Measurements from ENCODE around the gene PTPRD.

Gene PTPRD

GRCh38 chr9:8278048-8278447 lies 2334.8 kb downstream of the PTPRD start:
- no peak for DNase-seq (ENCODE audit: low spot score)
- TF ChIP-seq CTCF (IDR thresholded peaks at IDR 0.05; ENCODE audit: extremely low read depth, missing control alignments): no peak

- TF ChIP-seq CTCF (IDR thresholded peaks at IDR 0.05; ENCODE audit: extremely low read depth, missing control alignments): no peak
- no peak for DNase-seq (ENCODE audit: low spot score)
Measured at GRCh38 chr9:8270235-8270634, 2342.6 kb downstream of the PTPRD start.

GRCh38 chr9:8268881-8269280 lies 2343.9 kb downstream of the PTPRD start:
- no peak for TF ChIP-seq CTCF (IDR thresholded peaks at IDR 0.05; ENCODE audit: extremely low read depth, missing control alignments)
- DNase-seq (ENCODE audit: low spot score): no peak

- DNase-seq (ENCODE audit: low spot score): no peak
- TF ChIP-seq CTCF (IDR thresholded peaks at IDR 0.05; ENCODE audit: extremely low read depth, missing control alignments): no peak
Measured at GRCh38 chr9:8268216-8268878, 2344.5 kb downstream of the PTPRD start.

GRCh38 chr9:8267636-8268035 lies 2345.2 kb downstream of the PTPRD start:
- TF ChIP-seq CTCF (IDR thresholded peaks at IDR 0.05; ENCODE audit: extremely low read depth, missing control alignments): no peak
- DNase-seq (ENCODE audit: low spot score): no peak

GRCh38 chr9:8266861-8267260 lies 2345.9 kb downstream of the PTPRD start:
- no peak for TF ChIP-seq CTCF (IDR thresholded peaks at IDR 0.05; ENCODE audit: extremely low read depth, missing control alignments)

GRCh38 chr9:8265281-8265680 lies 2347.5 kb downstream of the PTPRD start:
- no peak for DNase-seq (ENCODE audit: low spot score)
- TF ChIP-seq CTCF (IDR thresholded peaks at IDR 0.05; ENCODE audit: extremely low read depth, missing control alignments): no peak

More at GRCh38 chr9:8266861-8267260, 2345.9 kb downstream of the PTPRD start:
- DNase-seq (ENCODE audit: low spot score): no peak

All from GM20000 (cell line).